OCI-LY1 (cell line): ENCODE measurements around the gene COL11A2.

Source experiments
- H2AFZ ChIP-seq: fragments of 200-600 bp; sonication (generic), shearing (Covaris generic); 2 replicates; pipeline ENCODE4 v1.6.0; 2014; ENCODE audit warnings: antibody characterized with exemption, mild to moderate bottlenecking, low read length
- H3F3A ChIP-seq: fragments of 200-600 bp; sonication (generic), shearing (Covaris generic); 2 replicates; pipeline ENCODE4 v1.6.0; 2014; ENCODE audit warnings: mild to moderate bottlenecking, antibody characterized with exemption, low read length, moderate library complexity; ENCODE audit not compliant: insufficient read depth
- H3K27ac ChIP-seq: fragments of 200-600 bp; sonication (generic); 2 replicates; pipeline ENCODE4 v1.5.1; 2014; ENCODE audit warnings: low read length, mixed run types, mild to moderate bottlenecking, low read depth; ENCODE audit not compliant: poor library complexity, severe bottlenecking
- H3K27me3 ChIP-seq: fragments of 200-600 bp; sonication (generic); 2 replicates; pipeline ENCODE4 v1.6.0; 2014; ENCODE audit warnings: antibody characterized with exemption, mild to moderate bottlenecking, low read length, moderate library complexity; ENCODE audit not compliant: insufficient read depth
- H3K36me3 ChIP-seq: fragments of 200-600 bp; sonication (generic); 2 replicates; pipeline ENCODE4 v1.6.1; 2014; ENCODE audit warnings: mild to moderate bottlenecking, antibody characterized with exemption, low read length, moderate library complexity, mixed read lengths; ENCODE audit not compliant: insufficient read depth
- H3K4me1 ChIP-seq: fragments of 200-600 bp; sonication (generic); 2 replicates; pipeline ENCODE4 v1.5.1; 2014; ENCODE audit warnings: mild to moderate bottlenecking, low read length, moderate library complexity; ENCODE audit not compliant: insufficient read depth, severe bottlenecking
- H3K4me2 ChIP-seq: fragments of 200-600 bp; sonication (generic), shearing (Covaris generic); 2 replicates; pipeline ENCODE4 v1.6.1; 2014; ENCODE audit warnings: low read length
- H3K4me3 ChIP-seq: fragments of 200-600 bp; sonication (generic); 2 replicates; pipeline ENCODE4 v1.5.1; 2014; ENCODE audit warnings: low read length, low read depth, mild to moderate bottlenecking, mixed read lengths; ENCODE audit not compliant: poor library complexity, severe bottlenecking
- H3K79me2 ChIP-seq: fragments of 200-600 bp; shearing (Covaris generic); 2 replicates; pipeline ENCODE4 v1.6.1; 2016; ENCODE audit warnings: mixed run types, low read length, mixed read lengths; ENCODE audit not compliant: insufficient read depth
- H3K9ac ChIP-seq: fragments of 200-600 bp; sonication (generic), shearing (Covaris generic); 2 replicates; pipeline ENCODE4 v1.6.1; 2014; ENCODE audit warnings: mild to moderate bottlenecking, low read length, mixed read lengths
- H3K9me2 ChIP-seq: fragments of 200-600 bp; sonication (generic), shearing (Covaris generic); 2 replicates; pipeline ENCODE4 v1.6.1; 2014; ENCODE audit warnings: low read depth, mild to moderate bottlenecking, low read length, mixed read lengths
- H3K9me3 ChIP-seq: fragments of 200-600 bp; shearing (Covaris generic); 2 replicates; pipeline ENCODE4 v1.6.1; 2014; ENCODE audit warnings: low read length, mixed read lengths
- H4K20me1 ChIP-seq: fragments of 200-600 bp; sonication (generic), shearing (Covaris generic); 2 replicates; pipeline ENCODE4 v1.6.0; 2016; ENCODE audit warnings: mild to moderate bottlenecking, low read length; ENCODE audit not compliant: insufficient read depth
- CTCF ChIP-seq: fragments of 200-600 bp; sonication (generic), shearing (Covaris generic); IDR thresholded peaks from 2 replicates; pipeline ENCODE4 v1.5.1; 2017; ENCODE audit warnings: mild to moderate bottlenecking, antibody characterized with exemption, low read length, moderate library complexity, mixed read lengths
- EZH2 ChIP-seq: fragments of 200-600 bp; sonication (generic), shearing (Covaris generic); IDR thresholded peaks from 2 replicates; pipeline ENCODE4 v1.8.0; 2017; ENCODE audit warnings: borderline replicate concordance, mixed run types, mild to moderate bottlenecking, antibody characterized with exemption, low read length, moderate library complexity, mixed read lengths

Gene COL11A2

GRCh38 chr6:33175436-33176069 is 16.7 kb downstream of the COL11A2 start:
- 0 out of 2 replicates have a peak, but pooled peaks cover 7% of the 10 kb centered on the region for H3K27me3 ChIP-seq
- no peak overlapping the region for H3K9ac ChIP-seq
- no peaks in the 10 kb centered on the region for H3K9me3 ChIP-seq
- H3F3A ChIP-seq, result no peaks in the 10 kb centered on the region
- H2AFZ ChIP-seq, result no peak overlapping the region
- H3K9me2 ChIP-seq, result no peaks in the 10 kb centered on the region
- H3K4me1 ChIP-seq, result no peaks in the 10 kb centered on the region
- no peak overlapping the region for H3K4me2 ChIP-seq
- no peaks in the 10 kb centered on the region for H3K79me2 ChIP-seq
- H3K4me3 ChIP-seq, result no peak overlapping the region
- no peak overlapping the region for H3K27ac ChIP-seq
- no peaks in the 10 kb centered on the region for H3K36me3 ChIP-seq
- H4K20me1 ChIP-seq, result no peaks in the 10 kb centered on the region
- TF ChIP-seq CTCF (no peak), EZH2 (no peak)

- TF ChIP-seq CTCF, result no peak
- no peak for TF ChIP-seq EZH2
- H3K27ac ChIP-seq, result no peak overlapping the region
Observed at GRCh38 chr6:33174784-33175183, 17.5 kb downstream of the COL11A2 start.

DNA sequence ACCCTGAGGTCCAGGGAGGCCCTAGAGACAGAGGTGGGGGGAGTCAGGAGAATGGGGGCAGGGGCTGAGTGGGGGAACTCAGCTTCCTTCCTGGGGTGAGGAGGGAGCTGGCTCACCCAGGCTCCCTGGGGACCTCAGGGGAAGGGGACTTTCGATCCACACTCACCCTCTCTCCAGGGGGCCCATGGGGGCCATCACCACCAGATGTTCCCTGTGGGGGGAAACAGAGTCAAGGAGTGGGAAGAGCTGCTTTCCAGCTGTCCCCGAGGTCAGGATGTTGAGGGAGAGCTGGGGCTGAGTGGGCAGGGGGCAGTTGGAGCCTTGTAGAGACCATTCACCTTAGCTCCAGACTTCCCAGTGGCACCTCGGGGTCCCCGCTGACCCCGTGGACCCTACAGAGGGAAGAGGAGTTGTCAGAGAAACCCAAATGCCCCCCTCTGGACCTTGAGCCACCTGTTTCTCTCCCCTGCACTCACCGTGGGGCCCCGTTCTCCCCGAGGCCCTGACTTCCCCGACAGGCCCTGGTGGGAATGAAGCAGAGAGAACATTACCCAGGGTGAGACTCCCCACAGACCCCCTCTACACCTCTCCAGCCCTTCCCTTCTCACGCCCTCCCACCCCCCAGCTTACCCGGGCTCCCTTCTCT is 18.6 kb downstream of the COL11A2 start:
- H3K4me2 ChIP-seq, result no peak overlapping the region
- no peaks in the 10 kb centered on the region for H3K4me1 ChIP-seq
- no peaks in the 10 kb centered on the region for H3K9me3 ChIP-seq
- no peak overlapping the region for H2AFZ ChIP-seq
- H3F3A ChIP-seq, result no peaks in the 10 kb centered on the region
- H4K20me1 ChIP-seq, result no peaks in the 10 kb centered on the region
- TF ChIP-seq CTCF (no peak), EZH2 (no peak)
- H3K4me3 ChIP-seq, result no peak overlapping the region
- no peaks in the 10 kb centered on the region for H3K79me2 ChIP-seq
- no peak overlapping the region for H3K27ac ChIP-seq
- 0 out of 2 replicates have a peak, but pooled peaks cover 7% of the 10 kb centered on the region for H3K27me3 ChIP-seq
- no peak overlapping the region for H3K9ac ChIP-seq
- no peaks in the 10 kb centered on the region for H3K36me3 ChIP-seq
- H3K9me2 ChIP-seq, result no peaks in the 10 kb centered on the region

More at GRCh38 chr6:33174784-33175183, 17.5 kb downstream of the COL11A2 start:
- Histone ChIP-seq H4K20me1 (no peaks in the 10 kb centered on the region), H3K9me3 (no peaks in the 10 kb centered on the region), H3F3A (no peaks in the 10 kb centered on the region), H3K4me3 (no peak overlapping the region), H3K4me2 (no peak overlapping the region), H3K4me1 (no peaks in the 10 kb centered on the region), H2AFZ (no peak overlapping the region), H3K36me3 (no peaks in the 10 kb centered on the region), H3K9me2 (no peaks in the 10 kb centered on the region), H3K27me3 (0 out of 2 replicates have a peak, but pooled peaks cover 7% of the 10 kb centered on the region), H3K9ac (no peak overlapping the region), H3K79me2 (no peaks in the 10 kb centered on the region)
